ENCODE measurements around the gene ZNF445.

Gene ZNF445

GRCh38 chr3:44470430-44470829 lies 7.0 kb downstream of the ZNF445 start:
- TF ChIP-seq REST (IDR thresholded peaks at IDR 0.05; ENCODE audit: low read depth) (no peak), ZBTB7A (IDR thresholded peaks at IDR 0.05; ENCODE audit: low read depth) (no peak), USF1 (IDR thresholded peaks at IDR 0.05) (no peak), YY1 (IDR thresholded peaks at IDR 0.05; ENCODE audit: low read depth) (no peak), RAD21 (IDR thresholded peaks at IDR 0.05; ENCODE audit: low read depth) (no peak), CREB1 (IDR thresholded peaks at IDR 0.05; ENCODE audit: low read depth) (no peak)

GRCh38 chr3:44469914-44470313 lies 7.6 kb downstream of the ZNF445 start:
- TF ChIP-seq FOXM1 (IDR thresholded peaks at IDR 0.05; ENCODE audit: borderline replicate concordance, low read depth): no peak
- no peak for TF ChIP-seq TCF12 (IDR thresholded peaks at IDR 0.05; ENCODE audit: low read depth)
- TF ChIP-seq EP300 (IDR thresholded peaks at IDR 0.05; ENCODE audit: borderline replicate concordance): no peak
- TF ChIP-seq CREB1 (IDR thresholded peaks at IDR 0.05; ENCODE audit: low read depth): no peak
- TF ChIP-seq REST (IDR thresholded peaks at IDR 0.05; ENCODE audit: low read depth): no peak
- TF ChIP-seq EGR1 (IDR thresholded peaks at IDR 0.05): no peak
- TF ChIP-seq YY1 (IDR thresholded peaks at IDR 0.05; ENCODE audit: low read depth): no peak
- TF ChIP-seq TEAD4 (IDR thresholded peaks at IDR 0.05): no peak

GRCh38 chr3:44468572-44469520 lies 8.6 kb downstream of the ZNF445 start:
- TF ChIP-seq USF1 (IDR thresholded peaks at IDR 0.05): no peak
- TF ChIP-seq REST (IDR thresholded peaks at IDR 0.05; ENCODE audit: low read depth): no peak

- TF ChIP-seq YY1 (IDR thresholded peaks at IDR 0.05; ENCODE audit: low read depth) (no peak), NFIC (IDR thresholded peaks at IDR 0.05) (no peak), TEAD4 (IDR thresholded peaks at IDR 0.05) (no peak), EP300 (IDR thresholded peaks at IDR 0.05; ENCODE audit: borderline replicate concordance) (no peak), RAD21 (IDR thresholded peaks at IDR 0.05; ENCODE audit: low read depth) (no peak), REST (IDR thresholded peaks at IDR 0.05; ENCODE audit: low read depth) (no peak), MAX (IDR thresholded peaks at IDR 0.05) (no peak), CREB1 (IDR thresholded peaks at IDR 0.05; ENCODE audit: low read depth) (no peak), USF1 (IDR thresholded peaks at IDR 0.05) (no peak), TCF12 (IDR thresholded peaks at IDR 0.05; ENCODE audit: low read depth) (no peak), CEBPB (IDR thresholded peaks at IDR 0.05) (no peak), TAF1 (IDR thresholded peaks at IDR 0.05; ENCODE audit: low read depth) (no peak), EGR1 (IDR thresholded peaks at IDR 0.05) (no peak), FOXM1 (IDR thresholded peaks at IDR 0.05; ENCODE audit: borderline replicate concordance, low read depth) (no peak)
These were observed 10.2 kb downstream of the ZNF445 start for GRCh38 chr3:44467241-44467640.
